Colonic mucosa (tissue), 4 donors: ENCODE results near the gene KHDRBS2. TPM values are rescaled to one million over a fixed set of nuclear protein-coding genes. Genes with fewer than 3 reads are reported as not detected.

Experiments used
- DNase-seq: peaks from one replicate; pipeline ENCODE4 v3.0.0-alpha.2; 2020
- H3K27ac ChIP-seq: fragments of 200-600 bp; one replicate; pipeline ENCODE4 v1.8.0; 2021
- H3K27me3 ChIP-seq: fragments of 200-600 bp; one replicate; pipeline ENCODE4 v1.8.0; 2021
- H3K36me3 ChIP-seq: fragments of 200-600 bp; one replicate; pipeline ENCODE4 v1.8.0; 2021
- H3K4me1 ChIP-seq: fragments of 200-600 bp; one replicate; pipeline ENCODE4 v1.8.0; 2021; ENCODE audit warnings: mild to moderate bottlenecking
- H3K4me3 ChIP-seq: fragments of 200-600 bp; one replicate; pipeline ENCODE4 v1.8.0; 2021
- H3K9ac ChIP-seq, 2 donors: one replicate each; pipeline ENCODE4 v1.7.0; 2013; ENCODE audit warnings: control low read depth in 2 of 2, low read depth in 2 of 2, low read length in 2 of 2
- H3K9me3 ChIP-seq: fragments of 200-600 bp; one replicate; pipeline ENCODE4 v1.8.0; 2021
- CTCF ChIP-seq: fragments of 200-600 bp; IDR thresholded peaks from one replicate; pipeline ENCODE4 v1.8.0; 2022; ENCODE audit warnings: antibody characterized with exemption, mild to moderate bottlenecking
- intact Hi-C: fragments of 100-400 bp; cut with DNase I; formaldehyde crosslinking; loops from one replicate; pipeline ENCODE4 v1.14.1; 2022
- total RNA-seq, 2 donors: library from RNA; stranded (reverse); fragmentation: NEBNext Ultra II Directional in 1 of 2; extraction: Animal tissue kit (Norgen Biotek cat#: 25700) in 1 of 2; gene quantifications; one replicate each; pipeline ENCODE4 v1.2.1, GENCODE V29; 2021
- donor health status: healthy.
- donor health status: DM: no; HTN: no; CAD: no.
- donor health status: DM: no; HTN: no; CAD: no.

KHDRBS2 gene
- total RNA-seq, 2 donors from 2014 or later: 0.52 to 1.2 TPM

GRCh38 chr6:62192593-62192992 is 93.4 kb downstream of the KHDRBS2 start:
- Histone ChIP-seq H3K9me3 (no peaks in the 10 kb centered on the region), H3K4me1 (no peaks in the 10 kb centered on the region), H3K4me3 (no peak overlapping the region), H3K9ac (no peak overlapping the region), H3K36me3 (no peaks in the 10 kb centered on the region), H3K27me3 (no peaks in the 10 kb centered on the region), H3K27ac (no peak overlapping the region)
- intact Hi-C loops: no loop called here
- no peak for DNase-seq
- TF ChIP-seq CTCF: no peak

- Histone ChIP-seq H3K27ac (no peak overlapping the region), H3K9me3 (no peaks in the 10 kb centered on the region), H3K36me3 (no peaks in the 10 kb centered on the region), H3K4me1 (no peaks in the 10 kb centered on the region), H3K27me3 (no peaks in the 10 kb centered on the region), H3K9ac (no peak overlapping the region), H3K4me3 (no peak overlapping the region)
- intact Hi-C loops: no loop called here
- no peak for TF ChIP-seq CTCF
- no peak for DNase-seq
Observed at GRCh38 chr6:62175195-62175594, 110.8 kb downstream of the KHDRBS2 start.

- DNase-seq: no peak
- intact Hi-C loops: no loop called here
- H3K9ac ChIP-seq: no peak overlapping the region
- H3K36me3 ChIP-seq: no peaks in the 10 kb centered on the region
- TF ChIP-seq CTCF: no peak
- H3K4me3 ChIP-seq: no peak overlapping the region
- H3K27me3 ChIP-seq: no peaks in the 10 kb centered on the region
- no peaks in the 10 kb centered on the region for H3K9me3 ChIP-seq
- no peaks in the 10 kb centered on the region for H3K4me1 ChIP-seq
- no peak overlapping the region for H3K27ac ChIP-seq
Observed at GRCh38 chr6:62174548-62174947, 111.5 kb downstream of the KHDRBS2 start.

GRCh38 chr6:62167736-62168135 is 118.3 kb downstream of the KHDRBS2 start:
- TF ChIP-seq CTCF: no peak

GRCh38 chr6:62162858-62163257 is 123.2 kb downstream of the KHDRBS2 start:
- DNase-seq: no peak
- H3K4me1 ChIP-seq: no peaks in the 10 kb centered on the region
- no peaks in the 10 kb centered on the region for H3K27me3 ChIP-seq
- no peak overlapping the region for H3K4me3 ChIP-seq
- H3K27ac ChIP-seq: no peak overlapping the region
- intact Hi-C loops: no loop called here
- no peak for TF ChIP-seq CTCF
- H3K9me3 ChIP-seq: no peaks in the 10 kb centered on the region
- H3K9ac ChIP-seq: no peak overlapping the region
- H3K36me3 ChIP-seq: no peaks in the 10 kb centered on the region

More at GRCh38 chr6:62167736-62168135, 118.3 kb downstream of the KHDRBS2 start:
- Histone ChIP-seq H3K9me3 (no peaks in the 10 kb centered on the region), H3K36me3 (no peaks in the 10 kb centered on the region), H3K4me1 (no peaks in the 10 kb centered on the region), H3K27ac (no peak overlapping the region), H3K27me3 (no peaks in the 10 kb centered on the region), H3K9ac (no peak overlapping the region), H3K4me3 (no peak overlapping the region)
- intact Hi-C loops: no loop called here
- DNase-seq: no peak

GRCh38 chr6:62152796-62153195 is 133.2 kb downstream of the KHDRBS2 start:
- intact Hi-C loops: no loop called here
- Histone ChIP-seq H3K4me3 (no peak overlapping the region), H3K9me3 (no peaks in the 10 kb centered on the region), H3K4me1 (no peaks in the 10 kb centered on the region), H3K27ac (no peak overlapping the region), H3K9ac (no peak overlapping the region), H3K36me3 (no peaks in the 10 kb centered on the region), H3K27me3 (no peaks in the 10 kb centered on the region)
- TF ChIP-seq CTCF: no peak
- no peak for DNase-seq
